NCI-H2081 treated with DMSO at 0.1 percent for 48 hours (cell line): ENCODE measurements around the gene ASIC2.

Source experiments
- DNase-seq: peaks from one replicate; lab custom pipeline; 2025; lab: John Stamatoyannopoulos, UW

ASIC2 gene

GRCh38 chr17:33292981-33293867 lies at the start of gene ASIC2:
TSS of gene ASIC2 (minus strand) at chr17:33293295.
- no peak for DNase-seq

DNA sequence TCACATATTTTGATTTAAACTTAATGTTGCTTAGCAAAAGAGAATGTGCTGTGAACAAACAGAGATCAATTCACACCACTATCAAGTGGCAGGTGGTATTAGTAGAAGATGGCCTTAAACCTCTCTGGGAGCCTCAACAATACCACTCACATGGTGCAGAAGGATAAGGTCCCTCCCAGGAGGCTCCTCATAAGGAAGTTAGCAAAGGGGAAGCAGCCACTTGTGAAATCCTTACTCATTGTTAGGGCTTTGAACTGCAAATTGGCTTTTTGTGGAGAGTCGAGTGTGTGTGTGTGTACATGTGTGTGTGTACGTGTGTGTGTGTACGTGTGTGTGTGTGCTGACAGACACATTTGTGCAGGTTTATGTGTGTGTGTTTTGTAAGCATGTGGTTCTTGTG lies 48.9 kb upstream of the ASIC2 start:
- DNase-seq, result no peak

DNA sequence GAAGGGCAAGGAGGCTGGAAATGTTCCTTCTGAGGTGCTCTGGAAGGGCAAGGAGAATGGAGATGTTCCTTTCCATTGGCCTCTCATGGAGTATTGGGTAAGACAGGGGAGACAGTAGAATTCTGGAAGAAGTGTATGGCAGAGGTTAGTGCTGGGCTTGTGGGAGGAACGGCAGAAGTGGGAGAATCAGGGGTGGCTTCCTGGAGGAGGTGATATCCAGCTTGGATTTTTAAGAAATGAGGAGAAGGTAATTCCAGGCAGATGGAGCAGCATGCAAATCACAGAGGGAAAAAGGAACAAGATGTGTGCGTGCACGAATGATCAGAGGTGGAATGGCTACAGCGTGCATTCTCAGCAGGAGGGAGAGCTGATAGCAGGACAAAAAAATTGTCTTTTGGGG lies 45.1 kb upstream of the ASIC2 start:
- DNase-seq, result no peak

- no peak for DNase-seq
Measured at GRCh38 chr17:33335491-33336173, 42.5 kb upstream of the ASIC2 start.

GRCh38 chr17:33334703-33335102 lies 41.6 kb upstream of the ASIC2 start:
- no peak for DNase-seq

GRCh38 chr17:33330877-33331276 lies 37.8 kb upstream of the ASIC2 start:
- DNase-seq, result no peak

DNA sequence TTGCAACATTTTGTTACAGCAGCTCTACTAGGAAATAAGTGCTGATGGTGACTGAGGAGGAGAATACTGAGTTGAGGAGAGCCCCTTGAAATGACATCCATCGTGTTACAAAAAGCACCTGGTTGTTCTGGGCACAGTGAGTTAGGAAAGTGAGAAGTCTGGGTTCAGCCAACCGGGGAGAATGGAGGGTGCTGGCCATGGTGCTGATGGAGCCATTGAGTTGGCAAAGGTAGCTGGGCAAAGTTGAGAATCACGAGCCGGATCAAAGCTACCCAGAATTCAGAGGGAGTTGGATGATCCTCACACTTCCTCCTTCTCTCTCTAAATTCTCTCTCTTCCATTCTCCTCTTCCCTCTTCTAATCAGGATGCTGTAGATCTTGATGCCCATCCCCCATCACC lies 35.0 kb upstream of the ASIC2 start:
- no peak for DNase-seq

DNA sequence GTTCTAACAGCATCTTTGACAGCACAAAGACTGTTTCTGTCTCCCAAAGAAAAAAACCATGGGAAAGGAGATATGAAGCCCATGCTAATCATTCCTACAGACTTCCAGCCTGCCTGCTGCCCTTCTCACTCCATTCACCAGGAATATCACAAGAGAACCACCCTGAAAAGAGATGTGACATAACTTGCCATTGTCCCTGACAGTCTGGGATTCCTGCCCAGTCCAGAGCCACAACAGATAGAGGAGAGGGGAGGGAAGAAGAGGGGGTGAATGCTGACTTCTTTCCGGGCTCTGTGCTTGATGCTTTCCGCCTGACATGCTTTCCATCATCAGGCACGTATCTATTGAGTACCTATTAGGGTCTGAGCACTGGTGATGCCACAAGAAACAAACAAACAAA lies 31.6 kb upstream of the ASIC2 start:
- no peak for DNase-seq

GRCh38 chr17:33322063-33322462 lies 29.0 kb upstream of the ASIC2 start:
- no peak for DNase-seq

DNA sequence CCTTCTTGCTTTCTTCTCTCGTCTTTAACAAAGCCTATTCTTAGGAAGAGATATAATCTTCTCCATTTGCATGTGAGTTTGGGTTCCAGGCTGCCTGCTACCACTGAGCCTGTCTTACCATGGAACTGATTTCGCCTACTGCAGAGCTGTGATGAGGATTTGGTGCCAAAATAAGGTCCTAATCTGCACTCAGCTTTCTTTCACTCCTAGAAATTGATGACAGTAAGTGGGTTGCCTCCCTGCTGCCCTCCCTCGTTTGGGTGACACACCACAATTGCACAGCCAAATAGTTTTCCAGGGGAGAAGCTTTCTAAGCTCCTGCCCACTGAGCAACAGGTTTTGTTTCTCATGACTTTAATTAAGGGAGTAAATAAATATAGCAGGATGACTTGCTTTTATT lies 25.1 kb upstream of the ASIC2 start:
- no peak for DNase-seq

DNA sequence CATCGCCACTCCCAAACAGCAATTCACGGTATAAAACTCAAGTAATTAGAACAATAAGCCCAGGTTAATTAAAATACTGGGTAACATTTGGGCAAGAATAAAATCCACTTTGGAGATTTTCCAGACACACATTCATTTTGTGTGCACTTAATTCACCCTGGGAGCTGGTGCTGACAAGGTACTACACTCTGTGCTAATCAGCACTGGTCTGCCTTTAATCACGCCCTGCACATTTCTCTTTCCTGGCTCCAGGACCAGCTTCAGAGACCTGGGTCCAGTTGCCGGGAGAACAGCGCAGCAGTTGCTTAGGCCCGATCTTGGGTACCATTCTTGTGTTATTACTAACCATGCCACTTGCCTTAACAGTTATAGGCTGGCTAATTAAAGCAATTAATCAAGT lies 23.7 kb upstream of the ASIC2 start:
- no peak for DNase-seq

DNA sequence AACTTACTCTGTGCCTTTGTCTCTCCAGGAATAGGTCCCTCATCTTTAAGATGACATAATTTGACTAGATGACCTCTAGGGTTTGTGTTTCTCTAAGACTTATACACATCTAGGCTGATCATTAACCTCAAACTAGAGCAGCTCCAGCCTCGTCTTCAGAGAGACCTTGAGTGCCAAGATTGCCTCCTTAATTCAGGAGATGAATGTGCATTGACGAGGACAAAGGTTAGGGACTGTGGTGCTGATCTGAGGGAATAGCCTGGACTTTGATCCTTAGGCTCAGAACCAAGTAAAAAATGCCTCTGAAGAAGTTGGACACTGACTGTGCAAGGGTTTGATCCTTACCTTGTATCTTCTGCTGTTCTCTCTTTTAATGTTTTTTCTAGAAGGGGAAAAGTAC lies 17.2 kb upstream of the ASIC2 start:
- DNase-seq, result no peak

DNA sequence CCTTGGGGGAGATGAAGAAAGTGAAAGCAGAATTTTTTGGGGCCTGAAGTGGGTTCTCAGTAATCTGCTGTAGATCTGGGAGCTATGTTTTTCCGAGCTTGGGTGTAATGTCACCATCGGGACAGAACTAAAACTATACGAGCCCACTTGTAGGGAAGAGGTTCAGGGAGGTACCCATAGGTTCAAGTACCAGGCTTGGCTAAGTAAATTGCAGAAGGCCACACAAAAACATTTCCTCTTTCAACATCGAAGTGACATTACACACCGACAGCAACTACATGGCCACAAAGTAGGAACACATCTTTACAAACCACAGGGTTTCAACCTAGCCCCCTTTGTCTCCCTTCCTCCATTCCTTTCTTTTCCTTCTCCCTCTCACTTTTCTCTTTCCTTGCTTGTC lies 10.2 kb upstream of the ASIC2 start:
- no peak for DNase-seq

DNA sequence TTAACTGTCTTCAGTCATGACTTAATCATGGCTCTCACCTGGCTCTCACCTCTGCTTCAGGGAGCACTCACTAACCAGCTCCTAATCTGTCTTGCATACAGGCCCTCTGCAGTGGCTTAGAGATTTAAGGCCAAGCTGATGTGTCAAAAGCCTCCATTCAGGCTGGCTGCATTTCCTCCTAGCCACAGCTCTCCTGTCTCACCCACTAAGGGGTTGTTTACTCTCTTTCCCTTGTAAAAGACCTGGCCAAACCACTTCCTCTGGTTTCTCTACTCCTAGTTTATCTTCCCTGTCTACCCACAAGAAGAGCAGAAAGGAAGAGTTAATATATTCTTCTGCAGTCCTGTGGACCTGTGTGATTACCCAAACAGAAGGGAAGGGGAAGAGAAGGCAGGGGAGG lies 9.3 kb upstream of the ASIC2 start:
- no peak for DNase-seq

- no peak for DNase-seq
Measured at GRCh38 chr17:33300241-33300640, 7.1 kb upstream of the ASIC2 start.

GRCh38 chr17:33299115-33299514 lies 6.0 kb upstream of the ASIC2 start:
- DNase-seq, result no peak

DNA sequence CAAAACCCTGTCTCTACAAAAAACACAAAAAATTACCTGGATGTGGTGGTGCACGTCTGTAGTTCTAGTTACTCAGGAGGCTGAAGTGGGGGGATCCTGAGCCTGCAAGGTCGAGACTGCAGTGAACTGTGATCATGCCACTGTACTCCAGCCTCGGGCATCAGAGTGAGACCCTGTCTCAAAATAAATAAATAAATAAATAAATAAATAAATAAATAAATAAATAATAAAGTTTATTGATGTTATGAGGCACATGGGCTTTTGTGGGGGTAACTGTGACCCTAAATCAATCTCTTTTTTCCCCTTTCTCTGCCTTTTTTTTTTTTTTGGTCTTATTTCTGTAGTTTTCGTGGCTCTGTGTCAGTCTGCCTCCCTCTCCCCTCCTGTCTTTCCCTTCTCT lies 4.5 kb upstream of the ASIC2 start:
- no peak for DNase-seq

GRCh38 chr17:33294994-33295393 lies 1.9 kb upstream of the ASIC2 start:
- DNase-seq, result no peak

DNA sequence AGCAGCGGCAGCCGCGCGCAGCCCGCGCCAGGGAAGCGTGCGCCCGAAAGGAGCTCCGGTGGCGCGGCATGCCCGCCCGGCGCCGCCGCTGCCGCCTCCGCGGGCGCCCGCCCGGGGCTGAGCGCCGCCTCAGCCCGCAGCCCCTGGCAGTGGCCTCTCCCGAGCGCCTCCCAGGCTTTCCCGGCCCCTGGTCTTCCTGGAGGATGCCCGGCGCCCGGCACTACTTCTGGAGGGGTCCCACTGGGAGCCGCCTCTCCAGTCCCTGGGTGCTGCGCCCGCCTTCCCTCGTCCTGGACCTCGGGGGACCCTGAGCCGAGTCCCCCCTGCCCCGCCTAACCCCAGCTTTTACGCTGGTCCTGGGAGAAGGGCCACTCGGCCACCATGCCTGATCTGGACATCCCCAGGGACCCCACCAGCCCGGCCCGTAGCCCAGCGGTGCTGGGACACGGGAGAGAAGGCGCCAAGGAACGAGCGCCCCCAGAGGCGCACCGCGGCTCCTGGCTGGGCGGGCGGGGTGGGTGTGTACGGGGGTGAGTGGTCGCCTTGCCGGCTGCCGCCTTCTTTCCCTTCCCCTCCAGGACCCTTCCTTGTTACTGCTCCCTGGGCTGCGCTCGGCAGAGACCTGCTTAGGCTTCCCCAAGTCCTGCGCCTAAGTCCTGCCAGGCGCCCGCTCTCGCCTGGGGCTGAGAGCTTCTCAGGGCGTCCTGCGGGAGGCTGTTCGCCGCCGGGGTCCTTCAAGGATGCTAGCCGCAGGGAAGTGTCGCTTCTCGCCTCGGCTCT lies 704 bp downstream of the ASIC2 start:
- DNase-seq, result no peak

DNA sequence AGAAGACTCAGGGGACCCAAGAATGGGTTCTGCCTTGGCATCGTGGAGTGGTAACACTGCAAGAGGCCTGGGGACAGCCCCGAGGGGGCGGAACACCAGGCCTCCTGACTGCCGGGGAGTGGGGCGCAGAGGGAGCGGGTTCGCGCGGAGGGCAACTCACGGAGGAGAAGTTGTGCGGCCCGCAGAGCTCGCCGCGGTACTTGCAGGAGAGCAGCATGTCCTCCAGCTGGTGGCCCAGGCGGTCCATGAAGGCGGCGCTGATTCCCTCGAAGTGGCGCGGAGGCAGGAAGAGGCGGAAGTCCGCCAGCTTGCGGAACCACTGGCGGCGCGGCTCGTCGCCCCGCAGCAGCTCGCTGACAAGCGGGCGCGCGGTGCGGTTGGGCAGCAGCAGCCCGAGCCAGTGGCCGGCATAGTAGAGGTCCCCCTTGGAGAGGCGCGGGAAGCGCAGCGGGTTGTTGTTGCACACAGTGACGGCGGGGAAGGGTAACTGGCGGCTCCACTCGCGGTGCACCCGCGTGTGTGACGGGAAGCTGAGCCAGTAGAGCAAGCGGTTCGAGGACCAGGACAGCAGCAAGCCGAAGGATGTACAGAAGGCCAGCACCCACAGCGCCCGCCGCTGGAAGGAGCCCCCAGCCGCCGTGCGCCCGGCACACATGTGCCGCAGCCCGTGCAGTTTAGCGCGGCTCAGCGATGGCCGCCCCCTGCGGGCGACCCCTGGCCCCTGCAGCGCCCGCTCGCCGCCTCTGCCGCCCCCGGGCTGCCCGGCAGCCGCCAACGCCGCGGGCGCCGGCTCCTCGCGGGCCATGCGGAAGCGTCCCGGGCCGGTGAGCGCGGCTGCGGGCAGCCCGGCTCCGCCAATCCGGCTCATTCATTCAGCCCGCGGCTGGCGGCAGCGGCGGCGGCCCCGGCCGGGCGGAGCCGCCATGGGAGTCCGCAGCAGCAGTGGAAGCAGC lies 1.6 kb downstream of the ASIC2 start:
- DNase-seq, result no peak

- DNase-seq, result no peak
Measured at GRCh38 chr17:33290253-33290652, 2.8 kb downstream of the ASIC2 start.

- DNase-seq, result no peak
Measured at GRCh38 chr17:33288954-33289353, 4.1 kb downstream of the ASIC2 start.
